Lung (tissue), 12 donors: ENCODE data around the gene TCEA2. TPM values are rescaled to one million over a fixed set of nuclear protein-coding genes. Genes with fewer than 3 reads are reported as not detected.
A peak's percentile ranks its signal among the peaks of the same experiment; 100 is the strongest.

Experiments used
- ATAC-seq: fragments of 200-7000 bp; cut with Tn5 transposase; one replicate; pipeline ENCODE4 v1.9.1; 2020; ENCODE audit warnings: moderate number of reproducible peaks; ENCODE audit not compliant: insufficient read depth, low FRiP score
- DNase-seq, 3 donors: peaks; one replicate each; pipeline ENCODE4 v3.0.0-alpha.2; 2013 to 2017
- H3K27ac ChIP-seq, 2 donors: one replicate each; pipeline ENCODE4 v1.5.1; 2013; ENCODE audit warnings: mild to moderate bottlenecking in 2 of 2, moderate library complexity in 2 of 2, control low read depth in 1 of 2, inconsistent platforms in 1 of 2, low read depth in 1 of 2, low read length in 1 of 2
- H3K27me3 ChIP-seq, 3 donors: one replicate each; pipeline ENCODE4 v1.5.1; 2013; ENCODE audit warnings: low read length in 2 of 3; ENCODE audit not compliant: control insufficient read depth in 3 of 3, insufficient read depth in 3 of 3
- H3K36me3 ChIP-seq, 4 donors: one replicate each; pipeline ENCODE4 v1.5.1; 2013; ENCODE audit warnings: low read length in 4 of 4, mild to moderate bottlenecking in 1 of 4, moderate library complexity in 1 of 4; ENCODE audit not compliant: control insufficient read depth in 4 of 4, insufficient read depth in 4 of 4
- H3K4me1 ChIP-seq, 5 donors: one replicate each; pipeline ENCODE4 v1.5.1; 2013; ENCODE audit warnings: low read length in 5 of 5, mild to moderate bottlenecking in 2 of 5, moderate library complexity in 1 of 5; ENCODE audit not compliant: control insufficient read depth in 5 of 5, insufficient read depth in 5 of 5
- H3K4me3 ChIP-seq: one replicate; pipeline ENCODE4 v1.5.1; 2013; ENCODE audit warnings: mild to moderate bottlenecking, control low read depth, moderate library complexity
- H3K9ac ChIP-seq, 2 donors: one replicate each; pipeline ENCODE4 v1.5.1; 2013; ENCODE audit warnings: low read length in 2 of 2, control low read depth in 1 of 2; ENCODE audit not compliant: insufficient read depth in 1 of 2
- H3K9me3 ChIP-seq, 4 donors: one replicate each; pipeline ENCODE4 v1.5.1; 2013; ENCODE audit warnings: low read length in 3 of 4, mild to moderate bottlenecking in 1 of 4, moderate library complexity in 1 of 4; ENCODE audit not compliant: control insufficient read depth in 4 of 4, insufficient read depth in 3 of 4
- WGBS, 2 donors: extraction: QIAGEN DNeasy Blood & Tissue Kit; methylation state at CpG; one replicate each; pipeline ENCODE4 v1.1.7; 2013; 5-methylcytosine and 5-hydroxymethylcytosine counted together
- polyA plus RNA-seq, 2 donors: library from polyadenylated mRNA; stranded (reverse); fragments of 200-250 nt; gene quantifications; one replicate each; pipeline ENCODE4 v1.2.1, GENCODE V29; 2013
- total RNA-seq, 2 donors: library from RNA; depleted of rRNA in 1 of 2; stranded (reverse); fragments of >200 nt in 1 of 2; gene quantifications; one replicate each; pipeline ENCODE4 v1.2.1, GENCODE V29; 2014 to 2021
- TF ChIP-seq, protein P1 (sequence below): IDR thresholded peaks from 2 replicates; pipeline ENCODE4 v1.5.1; 2012; ENCODE audit warnings: mild to moderate bottlenecking; ENCODE audit errors: control extremely low read depth, extremely low read depth
- donor health status: control.
- donor health status: control.
- donor health status: Bipolar disorder and iron deficiency.
- donor health status: healthy.
- donor health status: DM: yes; HTN: yes; CAD: no.

Gene TCEA2
- total and polyA plus RNA-seq, 4 donors = 18.3 to 32.9 (median 30.7) TPM

DNA sequence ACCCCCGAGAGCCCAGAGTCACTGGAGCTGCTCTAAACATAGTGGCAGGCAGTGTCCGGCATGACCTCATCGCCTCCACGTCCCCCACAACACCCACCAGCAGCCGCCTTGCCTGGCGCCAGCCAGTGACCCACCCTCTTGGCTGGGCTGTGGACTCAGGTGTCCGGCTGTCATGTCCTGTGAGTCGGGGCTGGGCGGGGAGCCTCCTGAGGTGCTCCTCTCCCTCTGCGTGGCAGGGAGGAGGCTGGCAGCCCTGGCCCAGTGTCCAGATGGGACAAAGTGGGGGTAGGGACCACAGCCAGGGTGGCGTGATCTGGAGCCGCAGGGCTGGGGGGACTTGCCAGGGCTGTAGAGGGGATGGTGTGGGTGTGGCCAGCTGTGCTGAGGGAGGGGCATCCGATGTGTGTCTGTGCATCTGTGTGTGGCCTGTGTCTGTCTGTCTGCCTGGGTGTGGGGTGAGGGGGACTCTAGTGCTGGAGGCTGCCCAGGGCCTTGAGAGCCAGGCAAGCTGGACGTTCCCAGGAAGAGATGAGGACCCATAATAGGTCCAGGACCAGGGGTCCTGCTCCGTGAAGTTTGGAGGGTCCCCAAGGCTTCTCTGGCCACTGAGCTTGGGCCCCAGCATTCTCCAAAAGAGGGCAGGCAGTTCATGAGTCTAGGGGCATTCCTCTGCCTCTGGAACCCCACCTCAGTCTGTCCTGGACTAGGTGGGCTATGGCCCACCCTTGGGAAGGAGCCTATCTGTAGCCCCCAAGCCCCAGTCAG is 11.3 kb upstream of the TCEA2 start:
- Histone ChIP-seq H3K4me1 (peaks cover 0 to 75% (median 12%) of the 10 kb centered on the region in 5 donors), H3K27me3 (peaks cover 0 to 14% (median 7%) of the 10 kb centered on the region in 3 donors), H3K27ac (peak overlapping the region; percentile 81 to 90), H3K9ac (no peak overlapping the region), H3K9me3 (peaks cover 0 to 3% (median 0%) of the 10 kb centered on the region in 4 donors), H3K4me3 (no peak overlapping the region), H3K36me3 (peaks cover 0 to 7% (median 1%) of the 10 kb centered on the region in 4 donors)
- TF ChIP-seq, protein P1, sequence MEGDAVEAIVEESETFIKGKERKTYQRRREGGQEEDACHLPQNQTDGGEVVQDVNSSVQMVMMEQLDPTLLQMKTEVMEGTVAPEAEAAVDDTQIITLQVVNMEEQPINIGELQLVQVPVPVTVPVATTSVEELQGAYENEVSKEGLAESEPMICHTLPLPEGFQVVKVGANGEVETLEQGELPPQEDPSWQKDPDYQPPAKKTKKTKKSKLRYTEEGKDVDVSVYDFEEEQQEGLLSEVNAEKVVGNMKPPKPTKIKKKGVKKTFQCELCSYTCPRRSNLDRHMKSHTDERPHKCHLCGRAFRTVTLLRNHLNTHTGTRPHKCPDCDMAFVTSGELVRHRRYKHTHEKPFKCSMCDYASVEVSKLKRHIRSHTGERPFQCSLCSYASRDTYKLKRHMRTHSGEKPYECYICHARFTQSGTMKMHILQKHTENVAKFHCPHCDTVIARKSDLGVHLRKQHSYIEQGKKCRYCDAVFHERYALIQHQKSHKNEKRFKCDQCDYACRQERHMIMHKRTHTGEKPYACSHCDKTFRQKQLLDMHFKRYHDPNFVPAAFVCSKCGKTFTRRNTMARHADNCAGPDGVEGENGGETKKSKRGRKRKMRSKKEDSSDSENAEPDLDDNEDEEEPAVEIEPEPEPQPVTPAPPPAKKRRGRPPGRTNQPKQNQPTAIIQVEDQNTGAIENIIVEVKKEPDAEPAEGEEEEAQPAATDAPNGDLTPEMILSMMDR = no peak
- ATAC-seq (no peak), DNase-seq (peak in 1 of 3 donors; percentile 59)
- WGBS, 2 donors = 64 to 78% methylated on average over 15 of the region's 15 CpGs

DNA sequence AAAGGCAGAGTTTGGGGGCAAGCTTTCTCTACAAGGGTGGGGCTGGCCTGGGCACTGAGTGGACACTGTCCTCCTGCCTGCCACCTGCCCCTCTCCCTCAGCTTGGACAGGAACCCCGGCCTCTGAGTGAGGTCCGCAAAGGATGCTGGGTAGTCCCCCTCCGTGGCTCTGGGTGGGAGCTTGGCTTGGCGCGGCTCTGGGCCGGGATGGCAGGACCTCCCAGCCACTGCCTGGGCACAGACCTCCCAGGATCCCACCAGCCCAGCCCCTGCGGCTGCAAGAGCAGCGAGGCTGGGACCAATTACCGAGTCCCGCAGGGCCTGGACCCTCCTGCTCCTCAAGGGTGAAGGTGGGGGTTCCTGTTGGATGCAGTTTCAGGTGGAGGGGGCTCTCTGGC is 10.7 kb upstream of the TCEA2 start:
- no peak for DNase-seq
- TF ChIP-seq, protein P1 = no peak
- 67% methylated on average over 10 of the region's 10 CpGs for WGBS, 2 donors
- H3K36me3 ChIP-seq = peaks cover 0 to 7% (median 0%) of the 10 kb centered on the region in 4 donors
- H3K9me3 ChIP-seq = peaks cover 0 to 3% (median 0%) of the 10 kb centered on the region in 4 donors
- peak overlapping the region; percentile 81 to 86 for H3K27ac ChIP-seq
- no peak overlapping the region for H3K9ac ChIP-seq
- no peak for ATAC-seq
- H3K4me1 ChIP-seq = peaks cover 0 to 80% (median 17%) of the 10 kb centered on the region in 5 donors
- H3K27me3 ChIP-seq = peaks cover 0 to 9% (median 7%) of the 10 kb centered on the region in 3 donors
- H3K4me3 ChIP-seq = no peak overlapping the region

DNA sequence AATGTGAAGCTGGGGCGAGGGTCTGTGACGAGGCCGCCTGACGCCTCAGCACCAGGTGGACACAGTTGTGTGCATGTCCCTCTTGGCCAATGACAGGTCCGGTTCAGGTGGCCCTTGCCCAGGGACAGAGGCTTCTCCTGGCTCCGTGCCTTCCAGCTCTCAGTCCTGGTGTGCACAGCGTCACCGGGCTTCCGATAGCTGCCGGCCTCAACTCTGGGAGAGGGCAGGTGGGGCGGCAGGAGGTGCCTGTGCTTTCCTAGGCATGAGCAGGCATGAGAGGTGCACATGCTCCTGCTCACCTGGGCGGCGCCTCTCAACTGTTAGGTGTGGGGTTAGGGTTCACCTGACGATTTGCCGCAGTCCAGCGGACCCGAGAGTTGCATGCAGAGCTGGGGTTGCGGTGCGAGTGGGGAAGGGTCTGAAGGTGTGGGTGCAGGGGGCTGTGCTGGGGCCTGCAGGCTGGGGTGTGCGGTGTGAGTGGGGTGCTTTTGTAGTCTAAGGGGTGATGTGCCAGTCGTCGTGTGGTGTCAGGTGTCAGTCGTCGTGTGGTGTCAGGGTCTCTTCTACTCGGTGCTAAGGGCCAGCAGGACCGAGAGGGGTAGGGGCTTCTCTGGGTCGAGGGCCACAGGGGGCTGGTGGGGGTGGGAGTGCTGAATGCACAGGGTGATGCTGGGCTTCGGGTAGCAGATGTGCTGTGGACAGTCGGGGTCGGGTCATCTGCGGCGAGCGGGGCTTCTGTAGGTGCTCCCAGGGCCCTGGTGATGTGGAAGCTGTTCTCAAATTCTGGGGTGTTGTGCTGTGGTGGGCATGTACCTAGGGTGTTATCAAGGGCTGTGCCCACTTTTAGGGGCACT is 9.8 kb upstream of the TCEA2 start:
- peaks cover 0 to 7% (median 7%) of the 10 kb centered on the region in 3 donors for H3K27me3 ChIP-seq
- H3K4me1 ChIP-seq = peaks cover 0 to 76% (median 17%) of the 10 kb centered on the region in 5 donors
- WGBS, 2 donors = 68 to 76% methylated on average over 33 of the region's 33 CpGs
- ATAC-seq (no peak), DNase-seq (no peak)
- H3K4me3 ChIP-seq = no peak overlapping the region
- H3K27ac ChIP-seq = peak overlapping the region; percentile 81 to 86
- TF ChIP-seq, protein P1 = no peak
- H3K9ac ChIP-seq = peak overlapping the region in 1 of 2 donors; percentile 58
- H3K36me3 ChIP-seq = peaks cover 0 to 2% (median 0%) of the 10 kb centered on the region in 4 donors
- H3K9me3 ChIP-seq = no peaks in the 10 kb centered on the region
